OCI-LY7 (cell line): ENCODE measurements around the gene LRRN2. TPM values are rescaled to one million over a fixed set of nuclear protein-coding genes. Genes with fewer than 3 reads are reported as not detected.

Experiments used
- BruUV-seq: library from RNA; stranded (reverse); fragments of 400-500 nt; replicated peaks from 2 replicates; lab custom pipeline; 2021; lab: Mats Ljungman, UMichigan
- CTCF ChIA-PET: fragments of 300-600 bp; sonication (Branson Sonifier 250); formaldehyde crosslinking; loops from one replicate; lab custom pipeline; 2022; ENCODE audit warnings: antibody characterized with exemption; ENCODE audit not compliant: unreplicated experiment; lab: Charles Lee
- POLR2A ChIA-PET: fragments of 300-600 bp; sonication (Branson Sonifier 250); formaldehyde crosslinking; loops from one replicate; lab custom pipeline; 2022; ENCODE audit warnings: antibody characterized with exemption; lab: Charles Lee
- DNase-seq: peaks from one replicate; pipeline ENCODE4 v3.0.0-alpha.2; 2015; ENCODE audit warnings: low spot score
- H2AFZ ChIP-seq: fragments of 200-600 bp; sonication (generic), shearing (Covaris generic); 2 replicates; pipeline ENCODE4 v1.6.1; 2014; ENCODE audit warnings: mild to moderate bottlenecking, antibody characterized with exemption, low read length, moderate library complexity
- H3K27ac ChIP-seq: fragments of 200-600 bp; sonication (generic); 2 replicates; pipeline ENCODE4 v1.5.1; 2014; ENCODE audit warnings: mixed run types, low read depth, mild to moderate bottlenecking, moderate library complexity, low read length, inconsistent platforms; ENCODE audit not compliant: poor library complexity, severe bottlenecking
- H3K36me3 ChIP-seq: fragments of 200-600 bp; sonication (generic); 2 replicates; pipeline ENCODE4 v1.6.1; 2014; ENCODE audit warnings: mild to moderate bottlenecking, antibody characterized with exemption, low read length, moderate library complexity, mixed read lengths; ENCODE audit not compliant: insufficient read depth
- H3K4me1 ChIP-seq: fragments of 200-600 bp; sonication (generic); 2 replicates; pipeline ENCODE4 v1.5.1; 2014; ENCODE audit warnings: mild to moderate bottlenecking, low read length; ENCODE audit not compliant: insufficient read depth, poor library complexity, severe bottlenecking
- H3K4me2 ChIP-seq: fragments of 200-600 bp; sonication (generic); 2 replicates; pipeline ENCODE4 v1.6.1; 2014; ENCODE audit warnings: mild to moderate bottlenecking, low read length
- H3K4me3 ChIP-seq: fragments of 200-600 bp; sonication (generic); 2 replicates; pipeline ENCODE4 v1.5.1; 2014; ENCODE audit warnings: mild to moderate bottlenecking, low read depth, low read length; ENCODE audit not compliant: poor library complexity, severe bottlenecking
- H3K79me2 ChIP-seq: fragments of 200-600 bp; sonication (generic); 2 replicates; pipeline ENCODE4 v1.6.1; 2016; ENCODE audit warnings: low read depth, mild to moderate bottlenecking, low read length, moderate library complexity, mixed read lengths; ENCODE audit not compliant: insufficient read depth
- H3K9me2 ChIP-seq: fragments of 200-600 bp; sonication (generic); 2 replicates; pipeline ENCODE4 v1.6.1; 2016; ENCODE audit warnings: mild to moderate bottlenecking, low read length, mixed read lengths; ENCODE audit not compliant: insufficient read depth
- H3K9me3 ChIP-seq: fragments of 200-600 bp; sonication (generic); 2 replicates; pipeline ENCODE4 v1.6.1; 2014; ENCODE audit warnings: mild to moderate bottlenecking, mixed run types, low read length, mixed read lengths
- H4K20me1 ChIP-seq: fragments of 200-600 bp; sonication (generic); 2 replicates; pipeline ENCODE4 v1.6.1; 2014; ENCODE audit warnings: mild to moderate bottlenecking, antibody characterized with exemption, low read length, moderate library complexity, mixed read lengths; ENCODE audit not compliant: insufficient read depth
- EZH2phosphoT487 ChIP-seq: fragments of 200-600 bp; sonication (generic); IDR thresholded peaks from 2 replicates; pipeline ENCODE4 v1.6.1; 2018; ENCODE audit warnings: low read depth, borderline replicate concordance, mild to moderate bottlenecking, mixed run types, antibody characterized with exemption, low read length, moderate library complexity, mixed read lengths
- intact Hi-C: fragments of 100-400 bp; cut with micrococcal nuclease; formaldehyde crosslinking; loops from one replicate; pipeline ENCODE4 v1.10.0; 2022; ENCODE audit not compliant: unreplicated experiment
- total RNA-seq, 2 experiments: library from RNA; depleted of rRNA in 1 of 2; stranded (reverse); fragments of >200 nt in 1 of 2; shearing (Covaris generic) in 1 of 2; gene quantifications; 2 replicates each; pipeline ENCODE4 v1.2.3, GENCODE V29; 2014 to 2022
- TF ChIP-seq, protein P1 (sequence below): fragments of 200-600 bp; sonication (generic); conservative IDR thresholded peaks from 2 replicates; pipeline ENCODE4 v1.5.1; 2014; ENCODE audit warnings: mild to moderate bottlenecking, antibody characterized with exemption, low read length, moderate library complexity, mixed read lengths

The LRRN2 gene
- total RNA-seq, 2 experiments from 2014 or later, result not detected

DNA sequence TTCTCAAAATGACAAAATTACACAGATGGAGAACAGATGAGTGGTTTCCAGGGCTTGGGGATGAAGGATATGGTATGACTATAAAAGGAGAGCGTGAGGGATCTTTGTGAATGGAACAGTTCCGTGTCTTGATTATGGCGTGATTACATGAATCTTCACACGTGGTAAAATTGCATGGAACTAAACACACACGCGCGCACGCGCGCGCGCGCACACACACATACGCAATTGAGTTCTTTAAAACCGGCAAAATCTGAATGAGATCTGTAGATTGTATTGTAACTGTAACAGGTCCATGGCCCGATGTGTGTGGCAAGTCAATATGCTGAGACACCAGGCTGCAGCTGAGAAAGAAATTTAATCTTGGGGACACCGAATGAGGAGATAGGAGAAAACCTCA lies 11.1 kb upstream of the LRRN2 start:
- CTCF ChIA-PET, result no interaction called here
- no TSS peak for BruUV-seq

DNA sequence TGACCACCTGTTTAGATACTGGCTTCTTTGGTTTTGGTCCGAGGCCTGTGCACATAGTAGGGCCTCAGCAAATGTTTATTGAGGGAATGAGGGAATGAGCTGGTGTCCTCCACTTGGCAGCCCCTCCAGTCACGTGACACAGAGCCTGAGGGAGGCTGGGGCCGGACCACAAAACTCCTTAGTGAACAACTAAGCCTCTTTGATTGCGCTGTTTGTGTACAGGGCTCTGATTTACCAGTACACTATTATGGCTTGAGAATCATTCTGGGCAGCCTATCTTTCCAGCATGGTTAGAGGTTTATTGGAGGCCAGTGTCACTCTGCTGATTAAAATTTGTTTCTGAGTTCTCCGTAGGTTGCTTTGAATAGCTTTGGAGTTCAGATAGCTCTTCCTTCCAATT lies 10.2 kb upstream of the LRRN2 start:
- POLR2A ChIA-PET, result interaction anchor here (0.5 kb wide), 1 partner anchor 110 kb away, joined by 3 read pairs; no protein-coding TSS in a partner anchor
- no peak overlapping the region for H3K4me3 ChIP-seq
- intact Hi-C loops, result no loop called here
- H3K4me2 ChIP-seq, result no peak overlapping the region
- H3K4me1 ChIP-seq, result peaks cover 7% of the 10 kb centered on the region
- no peak for DNase-seq
- CTCF ChIA-PET, result no interaction called here
- no TSS peak for BruUV-seq
- H3K9me2 ChIP-seq, result no peaks in the 10 kb centered on the region
- no peak overlapping the region for H3K27ac ChIP-seq
- no peaks in the 10 kb centered on the region for H4K20me1 ChIP-seq
- no peaks in the 10 kb centered on the region for H3K79me2 ChIP-seq
- H2AFZ ChIP-seq, result no peak overlapping the region
- TF ChIP-seq, protein P1, sequence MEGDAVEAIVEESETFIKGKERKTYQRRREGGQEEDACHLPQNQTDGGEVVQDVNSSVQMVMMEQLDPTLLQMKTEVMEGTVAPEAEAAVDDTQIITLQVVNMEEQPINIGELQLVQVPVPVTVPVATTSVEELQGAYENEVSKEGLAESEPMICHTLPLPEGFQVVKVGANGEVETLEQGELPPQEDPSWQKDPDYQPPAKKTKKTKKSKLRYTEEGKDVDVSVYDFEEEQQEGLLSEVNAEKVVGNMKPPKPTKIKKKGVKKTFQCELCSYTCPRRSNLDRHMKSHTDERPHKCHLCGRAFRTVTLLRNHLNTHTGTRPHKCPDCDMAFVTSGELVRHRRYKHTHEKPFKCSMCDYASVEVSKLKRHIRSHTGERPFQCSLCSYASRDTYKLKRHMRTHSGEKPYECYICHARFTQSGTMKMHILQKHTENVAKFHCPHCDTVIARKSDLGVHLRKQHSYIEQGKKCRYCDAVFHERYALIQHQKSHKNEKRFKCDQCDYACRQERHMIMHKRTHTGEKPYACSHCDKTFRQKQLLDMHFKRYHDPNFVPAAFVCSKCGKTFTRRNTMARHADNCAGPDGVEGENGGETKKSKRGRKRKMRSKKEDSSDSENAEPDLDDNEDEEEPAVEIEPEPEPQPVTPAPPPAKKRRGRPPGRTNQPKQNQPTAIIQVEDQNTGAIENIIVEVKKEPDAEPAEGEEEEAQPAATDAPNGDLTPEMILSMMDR, result no peak
- TF ChIP-seq EZH2phosphoT487, result no peak
- no peaks in the 10 kb centered on the region for H3K9me3 ChIP-seq
- no peaks in the 10 kb centered on the region for H3K36me3 ChIP-seq

More for the DNA sequence above, 11.1 kb upstream of the LRRN2 start:
- Histone ChIP-seq H3K9me2 (no peaks in the 10 kb centered on the region), H3K36me3 (no peaks in the 10 kb centered on the region), H3K4me3 (no peak overlapping the region), H3K27ac (no peak overlapping the region), H3K79me2 (no peaks in the 10 kb centered on the region), H3K4me2 (no peak overlapping the region), H4K20me1 (no peaks in the 10 kb centered on the region), H2AFZ (no peak overlapping the region), H3K9me3 (no peaks in the 10 kb centered on the region), H3K4me1 (peaks cover 4% of the 10 kb centered on the region)
- TF ChIP-seq, protein P1, result no peak
- no peak for TF ChIP-seq EZH2phosphoT487
- POLR2A ChIA-PET, result no interaction called here
- DNase-seq, result no peak
- intact Hi-C loops, result no loop called here

DNA sequence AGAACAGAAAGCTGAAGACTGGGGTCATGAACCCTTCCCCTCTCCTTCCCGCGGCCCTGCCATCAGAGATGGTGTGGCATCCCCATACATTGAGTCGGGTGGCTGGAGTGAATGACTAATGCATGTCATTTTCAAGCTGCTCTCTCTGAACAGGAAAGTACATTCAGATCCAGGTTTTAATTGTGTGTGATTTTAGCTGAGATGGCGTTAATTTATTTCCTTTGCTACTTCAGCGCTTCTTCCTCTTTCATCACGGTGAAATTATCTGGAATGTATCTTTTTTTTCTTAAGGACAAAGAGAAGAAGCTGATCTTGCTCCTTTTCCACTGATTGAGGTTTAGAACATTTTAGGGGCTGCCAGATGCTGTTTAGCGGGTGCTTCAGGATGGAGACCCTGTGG lies 8.6 kb upstream of the LRRN2 start:
- H3K36me3 ChIP-seq, result no peaks in the 10 kb centered on the region
- ChIA-PET POLR2A (interaction anchor here (0.6 kb wide), 1 partner anchor 1445 kb away, joined by 3 read pairs; no protein-coding TSS in a partner anchor), CTCF (no interaction called here)
- H3K4me1 ChIP-seq, result peaks cover 7% of the 10 kb centered on the region
- H2AFZ ChIP-seq, result no peak overlapping the region
- no peak for TF ChIP-seq EZH2phosphoT487
- TF ChIP-seq, protein P1, result no peak
- H3K79me2 ChIP-seq, result no peaks in the 10 kb centered on the region
- no peak overlapping the region for H3K4me3 ChIP-seq
- no peaks in the 10 kb centered on the region for H3K9me2 ChIP-seq
- no TSS peak for BruUV-seq
- H3K4me2 ChIP-seq, result no peak overlapping the region
- no peak overlapping the region for H3K27ac ChIP-seq
- intact Hi-C loops, result no loop called here
- no peak for DNase-seq
- H3K9me3 ChIP-seq, result no peaks in the 10 kb centered on the region
- no peaks in the 10 kb centered on the region for H4K20me1 ChIP-seq
